GM12878 (cell line): ENCODE measurements around the gene CSTF1. TPM values are rescaled to one million over a fixed set of nuclear protein-coding genes. Genes with fewer than 3 reads are reported as not detected.

Source experiments
- ATAC-seq: fragments of 200-7000 bp; cut with Tn5 transposase; 3 replicates; pipeline ENCODE4 v1.9.1; 2020; ENCODE audit warnings: mild to moderate bottlenecking, moderate library complexity
- BruUV-seq: library from RNA; stranded (reverse); fragments of 400-500 nt; replicated peaks from 2 replicates; lab custom pipeline; 2021; lab: Mats Ljungman, UMichigan
- CTCF ChIA-PET: fragments of 300-600 bp; sonication (Branson Sonifier 250); formaldehyde crosslinking; extraction: SDS; loops from one replicate; lab custom pipeline; 2021; ENCODE audit warnings: inconsistent platforms; lab: Yijun Ruan, JAX
- POLR2A ChIA-PET: fragments of 350-600 bp; formaldehyde crosslinking; extraction: SDS; loops from one replicate; lab custom pipeline; 2021; ENCODE audit warnings: inconsistent platforms; lab: Charles Lee
- RAD21 ChIA-PET: fragments of 300-600 bp; sonication (Branson Sonifier 250); formaldehyde crosslinking; loops from one replicate; lab custom pipeline; 2023; ENCODE audit warnings: antibody characterized with exemption; ENCODE audit not compliant: unreplicated experiment; lab: Charles Lee
- SMC1A ChIA-PET: fragments of 300-600 bp; sonication (Branson Sonifier 250); formaldehyde crosslinking; loops from one replicate; lab custom pipeline; 2023; ENCODE audit not compliant: unreplicated experiment, uncharacterized antibody; lab: Charles Lee
- DNase-seq: peaks from one replicate; pipeline ENCODE4 v3.0.0-alpha.2; 2011; ENCODE audit warnings: low read depth, low spot score
- FAIRE-seq: peaks from 3 replicates; lab custom pipeline; 2011; peaks lifted over from hg19 to GRCh38; lab: Jason Lieb, UNC
- H2AFZ ChIP-seq: 2 replicates; pipeline ENCODE4 v1.6.0; 2011; ENCODE audit warnings: low read depth, low read length, control low read depth; ENCODE audit not compliant: control insufficient read depth
- H3K27ac ChIP-seq: 2 replicates; pipeline ENCODE4 v1.5.1; 2011; ENCODE audit warnings: control low read depth; ENCODE audit not compliant: control insufficient read depth, insufficient read depth
- H3K27me3 ChIP-seq, 2 experiments: replicated peaks in 1 of 2; 2 replicates each; pipeline versions ENCODE4 v1.6.0 to v1.6.1; 2011; ENCODE audit warnings: low read length in 1 of 2; ENCODE audit not compliant: control insufficient read depth in 2 of 2, insufficient read depth in 2 of 2
- H3K36me3 ChIP-seq, 2 experiments: 2 replicates each; pipeline ENCODE4 v1.5.1; 2011; ENCODE audit warnings: low read length in 1 of 2; ENCODE audit not compliant: control insufficient read depth in 2 of 2, insufficient read depth in 2 of 2
- H3K4me1 ChIP-seq: 2 replicates; pipeline ENCODE4 v1.6.1; 2011; ENCODE audit warnings: mild to moderate bottlenecking, low read length, moderate library complexity, mixed read lengths; ENCODE audit not compliant: control insufficient read depth, insufficient read depth
- H3K4me2 ChIP-seq: 2 replicates; pipeline ENCODE4 v1.6.0; 2011; ENCODE audit warnings: control low read depth; ENCODE audit not compliant: control insufficient read depth, insufficient read depth
- H3K4me3 ChIP-seq: fragments of 200-600 bp; sonication (generic); 2 replicates; pipeline ENCODE4 v1.5.1; 2016
- H3K79me2 ChIP-seq: 2 replicates; pipeline ENCODE4 v1.6.0; 2011; ENCODE audit warnings: low read length; ENCODE audit not compliant: control insufficient read depth, insufficient read depth
- H3K9ac ChIP-seq: 2 replicates; pipeline ENCODE4 v1.8.0; 2011; ENCODE audit warnings: low read length, control low read depth, mixed read lengths; ENCODE audit not compliant: control insufficient read depth, insufficient read depth
- H3K9me3 ChIP-seq: replicated peaks from 3 replicates; pipeline ENCODE4 v1.5.1; 2011; ENCODE audit warnings: mild to moderate bottlenecking, low read length; ENCODE audit not compliant: control insufficient read depth, insufficient read depth
- H4K20me1 ChIP-seq: 2 replicates; pipeline ENCODE4 v1.6.0; 2011; ENCODE audit not compliant: control insufficient read depth, insufficient read depth
- BCL11A ChIP-seq: IDR thresholded peaks from 2 replicates; pipeline ENCODE4 v1.6.1; 2011; ENCODE audit warnings: low read depth, low read length
- ETV6 ChIP-seq, 2 experiments: fragments of 450-650 bp in 1 of 2; IDR thresholded peaks in 1 of 2; conservative IDR thresholded peaks in 1 of 2; 2 replicates each; pipeline ENCODE4 v1.6.1; 2014; ENCODE audit warnings: antibody characterized with exemption in 1 of 2, borderline replicate concordance in 1 of 2, low read depth in 1 of 2, mild to moderate bottlenecking in 1 of 2, moderate library complexity in 1 of 2
- FOXM1 ChIP-seq: IDR thresholded peaks from 2 replicates; pipeline ENCODE4 v1.6.1; 2012; ENCODE audit warnings: low read depth, mild to moderate bottlenecking, inconsistent platforms, low read length, moderate library complexity
- RAD51 ChIP-seq: fragments of 450-650 bp; IDR thresholded peaks from 2 replicates; pipeline ENCODE4 v1.6.1; 2016; ENCODE audit warnings: moderate library complexity, mild to moderate bottlenecking, inconsistent platforms
- SMARCA5 ChIP-seq: fragments of 450-650 bp; IDR thresholded peaks from 2 replicates; pipeline ENCODE4 v1.6.1; 2017; ENCODE audit warnings: mild to moderate bottlenecking
- WGBS: methylation state at CpG from one replicate; pipeline ENCODE4 v1.1.6; 2016; ENCODE audit warnings: low lambda C conversion rate; ENCODE audit not compliant: insufficient replicate concordance, insufficient coverage; ENCODE audit errors: missing lambda C conversion rate; 5-methylcytosine and 5-hydroxymethylcytosine counted together
- in situ Hi-C: fragments of 300-500 bp; cut with MboI; formaldehyde crosslinking; loops from 9 replicates; pipeline ENCODE4 v1.14.3; 2018; ENCODE audit warnings: mixed read lengths
- intact Hi-C: fragments of 100-400 bp; cut with micrococcal nuclease; formaldehyde crosslinking; loops from one replicate; pipeline ENCODE4 v1.14.2; 2022; ENCODE audit not compliant: unreplicated experiment
- polyA plus RNA-seq, 11 experiments: library from polyadenylated mRNA; depleted of rRNA in 4 of 11; unstranded in 6 of 11; stranded (reverse) in 5 of 11; fragments of >200 nt; fragmentation: Nextera tagmentation in 4 of 11; fragmentation: Illumina TruSeq in 1 of 11; extraction: Ambion mirVana in 4 of 11; extraction: Trizol in 1 of 11; gene quantifications; 1 replicate in 1 of 11; 2 replicates in 10 of 11; pipeline versions ENCODE4 v1.2.1 to v1.2.3, GENCODE V29; 2011 to 2016; ENCODE audit warnings: inconsistent platforms in 2 of 11, missing spikeins in 2 of 11, low read depth in 1 of 11
- total RNA-seq, 4 experiments: library from RNA; depleted of rRNA in 3 of 4; stranded (reverse); fragments of >200 nt in 3 of 4; fragmentation: Illumina TruSeq in 1 of 4; extraction: Trizol in 1 of 4; gene quantifications; 2 replicates each; pipeline versions ENCODE4 v1.2.1 to v1.2.3, GENCODE V29; 2013 to 2021
- TF ChIP-seq, protein P1 (sequence below): fragments of 450-650 bp; IDR thresholded peaks from 2 replicates; pipeline ENCODE4 v1.6.1; 2017; ENCODE audit warnings: mild to moderate bottlenecking, low read depth, inconsistent platforms; ENCODE audit not compliant: poor library complexity, severe bottlenecking
- TF ChIP-seq, protein P2 (sequence below): fragments of 450-650 bp; IDR thresholded peaks from 2 replicates; pipeline ENCODE4 v1.6.1; 2018; ENCODE audit warnings: borderline replicate concordance, mild to moderate bottlenecking; ENCODE audit not compliant: partially characterized antibody

CSTF1 gene
- total and polyA plus RNA-seq, 10 of the 15 experiments (the other 5 are each of a cell fraction or from before 2014, with no cell fraction given): 41.8 to 89.1 (median 50.1) TPM

DNA sequence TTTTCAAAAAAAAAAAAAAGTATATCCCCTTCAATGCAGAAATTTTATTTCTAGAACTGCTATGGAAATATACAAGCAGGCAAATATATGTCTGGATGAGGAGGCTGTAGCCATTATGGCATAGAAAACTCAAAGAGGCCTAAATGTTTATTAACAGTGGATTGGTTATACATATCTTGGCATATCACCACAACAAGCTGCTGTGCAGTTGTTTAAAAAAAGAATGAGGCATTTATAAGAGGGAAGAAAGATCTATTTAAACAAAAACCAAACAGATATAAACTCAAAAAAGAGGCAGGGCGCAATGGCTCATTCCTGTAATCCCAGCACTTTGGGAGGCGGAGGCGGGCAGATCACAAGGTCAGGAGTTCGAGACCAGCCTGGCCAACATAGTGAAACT is 45.8 kb downstream of the CSTF1 start:
- Histone ChIP-seq H3K36me3 (no peaks in the 10 kb centered on the region), H3K9ac (no peak overlapping the region), H3K27ac (no peak overlapping the region), H3K4me1 (peaks cover 20% of the 10 kb centered on the region)
- no peak for DNase-seq
- intact Hi-C loops: no loop called here
- no peak for TF ChIP-seq RAD51
- TF ChIP-seq, protein P1, sequence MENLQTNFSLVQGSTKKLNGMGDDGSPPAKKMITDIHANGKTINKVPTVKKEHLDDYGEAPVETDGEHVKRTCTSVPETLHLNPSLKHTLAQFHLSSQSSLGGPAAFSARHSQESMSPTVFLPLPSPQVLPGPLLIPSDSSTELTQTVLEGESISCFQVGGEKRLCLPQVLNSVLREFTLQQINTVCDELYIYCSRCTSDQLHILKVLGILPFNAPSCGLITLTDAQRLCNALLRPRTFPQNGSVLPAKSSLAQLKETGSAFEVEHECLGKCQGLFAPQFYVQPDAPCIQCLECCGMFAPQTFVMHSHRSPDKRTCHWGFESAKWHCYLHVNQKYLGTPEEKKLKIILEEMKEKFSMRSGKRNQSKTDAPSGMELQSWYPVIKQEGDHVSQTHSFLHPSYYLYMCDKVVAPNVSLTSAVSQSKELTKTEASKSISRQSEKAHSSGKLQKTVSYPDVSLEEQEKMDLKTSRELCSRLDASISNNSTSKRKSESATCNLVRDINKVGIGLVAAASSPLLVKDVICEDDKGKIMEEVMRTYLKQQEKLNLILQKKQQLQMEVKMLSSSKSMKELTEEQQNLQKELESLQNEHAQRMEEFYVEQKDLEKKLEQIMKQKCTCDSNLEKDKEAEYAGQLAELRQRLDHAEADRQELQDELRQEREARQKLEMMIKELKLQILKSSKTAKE: no peak
- TF ChIP-seq FOXM1: no peak
- no peak for TF ChIP-seq BCL11A
- TF ChIP-seq, protein P2, sequence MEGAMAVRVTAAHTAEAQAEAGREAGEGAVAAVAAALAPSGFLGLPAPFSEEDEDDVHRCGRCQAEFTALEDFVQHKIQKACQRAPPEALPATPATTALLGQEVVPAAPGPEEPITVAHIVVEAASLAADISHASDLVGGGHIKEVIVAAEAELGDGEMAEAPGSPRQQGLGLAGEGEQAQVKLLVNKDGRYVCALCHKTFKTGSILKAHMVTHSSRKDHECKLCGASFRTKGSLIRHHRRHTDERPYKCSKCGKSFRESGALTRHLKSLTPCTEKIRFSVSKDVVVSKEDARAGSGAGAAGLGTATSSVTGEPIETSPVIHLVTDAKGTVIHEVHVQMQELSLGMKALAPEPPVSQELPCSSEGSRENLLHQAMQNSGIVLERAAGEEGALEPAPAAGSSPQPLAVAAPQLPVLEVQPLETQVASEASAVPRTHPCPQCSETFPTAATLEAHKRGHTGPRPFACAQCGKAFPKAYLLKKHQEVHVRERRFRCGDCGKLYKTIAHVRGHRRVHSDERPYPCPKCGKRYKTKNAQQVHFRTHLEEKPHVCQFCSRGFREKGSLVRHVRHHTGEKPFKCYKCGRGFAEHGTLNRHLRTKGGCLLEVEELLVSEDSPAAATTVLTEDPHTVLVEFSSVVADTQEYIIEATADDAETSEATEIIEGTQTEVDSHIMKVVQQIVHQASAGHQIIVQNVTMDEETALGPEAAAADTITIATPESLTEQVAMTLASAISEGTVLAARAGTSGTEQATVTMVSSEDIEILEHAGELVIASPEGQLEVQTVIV: no peak
- TF ChIP-seq ETV6 (conservative IDR thresholded peaks at IDR 0.05 in 1 of 2, IDR thresholded peaks at IDR 0.05 in 1 of 2; ENCODE audit: borderline replicate concordance in 1 of 2, low read depth in 1 of 2): no peak
- no peak for TF ChIP-seq SMARCA5
- TF ChIP-seq, all 136 proteins: peak for 0
- SMC1A ChIA-PET: no interaction called here
- RAD21 ChIA-PET: no interaction called here
- ATAC-seq (no peak), FAIRE-seq (no peak)
- POLR2A ChIA-PET: interaction anchor here (0.8 kb wide), 1 partner anchor 25 kb away, joined by 4 read pairs; no protein-coding TSS in a partner anchor
- CTCF ChIA-PET: no interaction called here
- no peak overlapping the region for H2AFZ ChIP-seq
- H3K9me3 ChIP-seq: no peaks in the 10 kb centered on the region
- no peak overlapping the region for H3K4me2 ChIP-seq
- H3K79me2 ChIP-seq: no peaks in the 10 kb centered on the region
- BruUV-seq: no TSS peak
- H3K27me3 ChIP-seq: no peaks in the 10 kb centered on the region
- in situ Hi-C loops: no loop called here
- 76% methylated on average over 4 of the region's 4 CpGs for WGBS
- no peaks in the 10 kb centered on the region for H4K20me1 ChIP-seq
- no peak overlapping the region for H3K4me3 ChIP-seq
